ENCODE measurements around the gene SLC3A2.

- no peak for TF ChIP-seq CTCF (IDR thresholded peaks at IDR 0.05)
- TF ChIP-seq POLR2A (IDR thresholded peaks at IDR 0.05), result no peak
Observed at GRCh38 chr11:62847767-62848314, 32.9 kb upstream of the SLC3A2 start.
